Osteocyte (in vitro differentiated cells): Measurements from ENCODE around the gene CDCA3. TPM values are rescaled to one million over a fixed set of nuclear protein-coding genes. Genes with fewer than 3 reads are reported as not detected.

ENCODE experiments used
- DNase-seq: peaks from one replicate; pipeline ENCODE4 v3.0.0; 2021; ENCODE audit warnings: mixed read lengths; ENCODE audit not compliant: unreplicated experiment; ENCODE audit errors: extremely low spot score
- H3K27ac Mint-ChIP-seq: one replicate; pipeline ENCODE4 v1.8.0; 2021; ENCODE audit warnings: mild to moderate bottlenecking, mixed read lengths; ENCODE audit not compliant: unreplicated experiment
- H3K27me3 Mint-ChIP-seq: one replicate; pipeline ENCODE4 v1.8.0; 2021; ENCODE audit warnings: mixed read lengths; ENCODE audit not compliant: unreplicated experiment
- H3K36me3 Mint-ChIP-seq: one replicate; pipeline ENCODE4 v1.8.0; 2021; ENCODE audit warnings: mixed read lengths; ENCODE audit not compliant: unreplicated experiment
- H3K4me1 Mint-ChIP-seq: one replicate; pipeline ENCODE4 v1.8.0; 2021; ENCODE audit warnings: mixed read lengths; ENCODE audit not compliant: unreplicated experiment
- H3K4me3 Mint-ChIP-seq: one replicate; pipeline ENCODE4 v1.8.0; 2021; ENCODE audit warnings: mild to moderate bottlenecking, moderate library complexity, mixed read lengths; ENCODE audit not compliant: unreplicated experiment
- H3K9me3 Mint-ChIP-seq: one replicate; pipeline ENCODE4 v1.8.0; 2021; ENCODE audit warnings: mixed read lengths; ENCODE audit not compliant: unreplicated experiment
- total RNA-seq: library from RNA; stranded (reverse); gene quantifications from 2 replicates; pipeline ENCODE4 v1.2.1, GENCODE V29; 2021
- TF ChIP-seq, protein P1 (sequence below): fragments of 200-600 bp; sonication (generic); IDR thresholded peaks from 2 replicates; pipeline ENCODE4 v1.5.0; 2021; ENCODE audit warnings: antibody characterized with exemption, mild to moderate bottlenecking, moderate library complexity

CDCA3 gene
- total RNA-seq, 1 donor from 2014 or later = 9.2 TPM

DNA sequence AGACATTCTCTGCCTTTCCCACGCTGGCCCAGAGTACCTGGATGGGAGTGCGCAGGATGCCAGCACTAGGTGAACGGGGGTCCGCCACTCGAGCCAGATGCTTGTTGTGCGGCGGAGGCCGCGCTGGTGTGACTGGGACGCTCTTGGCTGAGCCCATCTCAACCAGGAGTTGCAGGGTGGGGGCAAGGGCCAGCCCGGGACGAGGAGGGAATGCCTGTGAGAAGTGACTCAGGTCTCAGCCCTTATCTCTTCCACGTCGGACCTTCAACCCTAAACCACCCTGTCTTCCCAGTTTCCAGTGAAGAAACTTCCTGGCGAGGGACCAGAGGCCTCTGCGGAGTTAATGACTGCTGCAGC is 312 bp downstream of the CDCA3 start:
- peaks cover 16% of the 10 kb centered on the region for H3K36me3 Mint-ChIP-seq
- no peak for DNase-seq
- H3K4me3 Mint-ChIP-seq = peak overlapping the region; percentile 97
- H3K27me3 Mint-ChIP-seq = no peaks in the 10 kb centered on the region
- H3K4me1 Mint-ChIP-seq = peaks cover 34% of the 10 kb centered on the region
- H3K27ac Mint-ChIP-seq = peak overlapping the region; percentile 99
- no peaks in the 10 kb centered on the region for H3K9me3 Mint-ChIP-seq
- TF ChIP-seq, protein P1, sequence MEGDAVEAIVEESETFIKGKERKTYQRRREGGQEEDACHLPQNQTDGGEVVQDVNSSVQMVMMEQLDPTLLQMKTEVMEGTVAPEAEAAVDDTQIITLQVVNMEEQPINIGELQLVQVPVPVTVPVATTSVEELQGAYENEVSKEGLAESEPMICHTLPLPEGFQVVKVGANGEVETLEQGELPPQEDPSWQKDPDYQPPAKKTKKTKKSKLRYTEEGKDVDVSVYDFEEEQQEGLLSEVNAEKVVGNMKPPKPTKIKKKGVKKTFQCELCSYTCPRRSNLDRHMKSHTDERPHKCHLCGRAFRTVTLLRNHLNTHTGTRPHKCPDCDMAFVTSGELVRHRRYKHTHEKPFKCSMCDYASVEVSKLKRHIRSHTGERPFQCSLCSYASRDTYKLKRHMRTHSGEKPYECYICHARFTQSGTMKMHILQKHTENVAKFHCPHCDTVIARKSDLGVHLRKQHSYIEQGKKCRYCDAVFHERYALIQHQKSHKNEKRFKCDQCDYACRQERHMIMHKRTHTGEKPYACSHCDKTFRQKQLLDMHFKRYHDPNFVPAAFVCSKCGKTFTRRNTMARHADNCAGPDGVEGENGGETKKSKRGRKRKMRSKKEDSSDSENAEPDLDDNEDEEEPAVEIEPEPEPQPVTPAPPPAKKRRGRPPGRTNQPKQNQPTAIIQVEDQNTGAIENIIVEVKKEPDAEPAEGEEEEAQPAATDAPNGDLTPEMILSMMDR = no peak

DNA sequence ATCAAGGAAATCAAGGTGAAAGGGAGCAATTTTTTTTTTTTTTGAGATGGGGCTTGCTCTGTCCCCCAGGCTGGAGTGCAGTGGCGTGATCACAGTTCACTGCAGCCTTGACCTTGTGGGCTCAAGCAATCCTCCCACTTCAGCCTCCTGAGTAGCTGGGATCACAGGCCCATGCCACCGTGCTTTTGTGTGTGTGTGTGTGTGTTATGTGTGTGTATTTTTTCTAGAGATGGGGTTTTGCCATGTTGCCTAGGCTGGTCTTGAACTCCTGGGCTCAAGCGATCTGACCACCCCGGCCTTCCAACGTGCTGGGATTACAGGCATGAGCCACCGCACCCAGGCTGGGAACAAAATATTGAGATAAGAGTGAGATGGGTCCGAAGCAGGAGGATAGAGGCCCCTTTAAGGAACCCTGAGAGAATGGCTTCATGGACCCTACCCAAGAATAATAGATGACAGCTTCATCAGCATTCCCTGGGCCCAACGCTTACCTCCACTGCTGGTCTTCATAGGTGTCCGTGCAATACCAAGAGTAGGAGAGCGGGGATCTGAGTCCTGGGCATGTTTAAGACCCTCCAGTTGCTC is 1.0 kb downstream of the CDCA3 start:
- TF ChIP-seq, protein P1 = no peak
- H3K27me3 Mint-ChIP-seq = no peaks in the 10 kb centered on the region
- no peak for DNase-seq
- peak overlapping the region; percentile 61 for H3K4me3 Mint-ChIP-seq
- peaks cover 15% of the 10 kb centered on the region for H3K36me3 Mint-ChIP-seq
- peaks cover 34% of the 10 kb centered on the region for H3K4me1 Mint-ChIP-seq
- no peaks in the 10 kb centered on the region for H3K9me3 Mint-ChIP-seq
- H3K27ac Mint-ChIP-seq = peak overlapping the region; percentile 70

DNA sequence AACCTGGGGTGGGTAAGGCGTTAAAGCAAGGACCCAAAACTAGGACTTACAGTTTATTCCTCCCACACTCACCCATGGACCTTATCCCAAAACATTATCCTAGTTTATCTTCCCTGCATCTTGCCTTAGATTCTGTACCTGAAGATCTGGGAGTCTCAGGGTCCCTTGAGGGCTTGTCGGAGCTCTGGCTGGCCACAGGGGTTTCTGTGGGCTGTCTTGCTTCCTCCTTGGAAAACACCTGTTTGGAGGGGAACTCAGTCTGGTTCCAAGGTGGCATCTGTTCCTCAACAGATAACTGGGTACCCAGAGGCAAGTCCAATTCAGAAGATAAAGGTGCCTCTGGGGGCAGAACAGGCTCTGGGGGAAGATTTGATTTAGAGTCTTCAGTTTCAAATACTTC is 1.7 kb downstream of the CDCA3 start:
- no peak overlapping the region for H3K27ac Mint-ChIP-seq
- no peak for DNase-seq
- TF ChIP-seq, protein P1 = no peak
- no peak overlapping the region for H3K4me3 Mint-ChIP-seq
- H3K9me3 Mint-ChIP-seq = no peaks in the 10 kb centered on the region
- no peaks in the 10 kb centered on the region for H3K27me3 Mint-ChIP-seq
- peaks cover 33% of the 10 kb centered on the region for H3K4me1 Mint-ChIP-seq
- peaks cover 22% of the 10 kb centered on the region for H3K36me3 Mint-ChIP-seq

GRCh38 chr12:6847676-6848075 is 3.4 kb downstream of the CDCA3 start:
- peaks cover 24% of the 10 kb centered on the region for H3K36me3 Mint-ChIP-seq
- no peak overlapping the region for H3K27ac Mint-ChIP-seq
- TF ChIP-seq, protein P1 = no peak
- no peaks in the 10 kb centered on the region for H3K9me3 Mint-ChIP-seq
- no peak overlapping the region for H3K4me3 Mint-ChIP-seq
- no peak for DNase-seq
- H3K27me3 Mint-ChIP-seq = no peaks in the 10 kb centered on the region
- peaks cover 17% of the 10 kb centered on the region for H3K4me1 Mint-ChIP-seq

DNA sequence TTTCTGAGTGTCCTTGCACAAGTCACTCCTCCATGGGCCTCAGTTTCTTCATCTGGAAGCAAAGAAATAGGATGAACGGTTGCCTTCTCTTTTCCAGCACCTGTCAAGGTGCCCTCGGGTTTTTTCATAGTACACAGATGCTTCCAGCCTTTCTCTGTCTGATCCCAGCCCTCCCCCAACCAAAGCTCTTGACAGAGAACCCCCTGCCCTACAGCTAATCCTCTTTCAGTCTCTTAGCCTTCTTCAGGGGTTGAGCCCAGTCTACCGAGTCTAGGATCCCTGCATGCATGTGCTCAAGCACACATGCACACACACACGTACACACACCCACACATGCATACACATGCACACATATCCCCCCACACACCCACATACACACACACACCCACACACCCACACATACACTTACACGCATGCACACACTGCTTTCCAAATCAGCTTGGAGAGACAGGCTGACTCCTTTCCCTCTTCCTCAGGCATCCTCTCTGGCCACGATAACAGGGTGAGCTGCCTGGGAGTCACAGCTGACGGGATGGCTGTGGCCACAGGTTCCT is 4.7 kb downstream of the CDCA3 start:
- TF ChIP-seq, protein P1 = no peak
- peaks cover 24% of the 10 kb centered on the region for H3K36me3 Mint-ChIP-seq
- no peak for DNase-seq
- H3K27ac Mint-ChIP-seq = no peak overlapping the region
- H3K9me3 Mint-ChIP-seq = no peaks in the 10 kb centered on the region
- H3K27me3 Mint-ChIP-seq = no peaks in the 10 kb centered on the region
- H3K4me3 Mint-ChIP-seq = no peak overlapping the region
- H3K4me1 Mint-ChIP-seq = peaks cover 15% of the 10 kb centered on the region
